ENCODE measurements around the gene KRT4.

Gene KRT4

GRCh38 chr12:52810554-52810953 lies 3.4 kb downstream of the KRT4 start:
- H3K4me1 Mint-ChIP-seq = peaks cover 9% of the 10 kb centered on the region
- no peak for TF ChIP-seq CTCF (IDR thresholded peaks at IDR 0.05; ENCODE audit: unreplicated experiment in 3 of 3)
- H3K4me3 Mint-ChIP-seq = no peak overlapping the region
- no peak overlapping the region for H3K27ac Mint-ChIP-seq
- H3K36me3 Mint-ChIP-seq (ENCODE audit: low read depth) = no peaks in the 10 kb centered on the region
- peaks cover 26% of the 10 kb centered on the region for H3K27me3 Mint-ChIP-seq (ENCODE audit: low read depth)
- H3K9me3 Mint-ChIP-seq = no peaks in the 10 kb centered on the region

- Mint-ChIP-seq H3K9me3 (no peaks in the 10 kb centered on the region), H3K27me3 (ENCODE audit: low read depth) (peaks cover 30% of the 10 kb centered on the region), H3K36me3 (ENCODE audit: low read depth) (no peaks in the 10 kb centered on the region)
These were observed 4.8 kb downstream of the KRT4 start for GRCh38 chr12:52809166-52809565.

GRCh38 chr12:52808573-52809160 lies 5.2 kb downstream of the KRT4 start:
- H3K9me3 Mint-ChIP-seq = no peaks in the 10 kb centered on the region
- H3K4me1 Mint-ChIP-seq = peaks cover 12% of the 10 kb centered on the region
- H3K36me3 Mint-ChIP-seq (ENCODE audit: low read depth) = no peaks in the 10 kb centered on the region
- H3K27ac Mint-ChIP-seq = no peak overlapping the region
- peaks cover 30% of the 10 kb centered on the region for H3K27me3 Mint-ChIP-seq (ENCODE audit: low read depth)
- TF ChIP-seq CTCF (IDR thresholded peaks at IDR 0.05; ENCODE audit: unreplicated experiment in 3 of 3) = no peak
- H3K4me3 Mint-ChIP-seq = no peak overlapping the region

More at GRCh38 chr12:52809166-52809565, 4.8 kb downstream of the KRT4 start:
- peaks cover 8% of the 10 kb centered on the region for H3K4me1 Mint-ChIP-seq
- no peak overlapping the region for H3K27ac Mint-ChIP-seq
- no peak for TF ChIP-seq CTCF (IDR thresholded peaks at IDR 0.05; ENCODE audit: unreplicated experiment in 3 of 3)
- H3K4me3 Mint-ChIP-seq = no peak overlapping the region

- Mint-ChIP-seq H3K36me3 (ENCODE audit: low read depth) (no peaks in the 10 kb centered on the region), H3K4me1 (peaks cover 17% of the 10 kb centered on the region), H3K9me3 (no peaks in the 10 kb centered on the region), H3K27me3 (ENCODE audit: low read depth) (peaks cover 30% of the 10 kb centered on the region), H3K27ac (no peak overlapping the region), H3K4me3 (no peak overlapping the region)
- no peak for TF ChIP-seq CTCF (IDR thresholded peaks at IDR 0.05; ENCODE audit: unreplicated experiment in 3 of 3)
These were observed 6.1 kb downstream of the KRT4 start for GRCh38 chr12:52807544-52808470.

GRCh38 chr12:52806821-52807543 lies 6.9 kb downstream of the KRT4 start:
- Mint-ChIP-seq H3K27me3 (ENCODE audit: low read depth) (peaks cover 36% of the 10 kb centered on the region), H3K4me3 (no peak overlapping the region), H3K4me1 (peaks cover 17% of the 10 kb centered on the region), H3K27ac (no peak overlapping the region), H3K36me3 (ENCODE audit: low read depth) (no peaks in the 10 kb centered on the region), H3K9me3 (no peaks in the 10 kb centered on the region)
- no peak for TF ChIP-seq CTCF (IDR thresholded peaks at IDR 0.05; ENCODE audit: unreplicated experiment in 3 of 3)
